ENCODE measurements around the gene PLAAT4.
"Not testable (repeated sequence)": the region's sequence is repeated elsewhere in the genome, so short reads cannot be mapped to it uniquely, and the experiment has no call there.

DNA sequence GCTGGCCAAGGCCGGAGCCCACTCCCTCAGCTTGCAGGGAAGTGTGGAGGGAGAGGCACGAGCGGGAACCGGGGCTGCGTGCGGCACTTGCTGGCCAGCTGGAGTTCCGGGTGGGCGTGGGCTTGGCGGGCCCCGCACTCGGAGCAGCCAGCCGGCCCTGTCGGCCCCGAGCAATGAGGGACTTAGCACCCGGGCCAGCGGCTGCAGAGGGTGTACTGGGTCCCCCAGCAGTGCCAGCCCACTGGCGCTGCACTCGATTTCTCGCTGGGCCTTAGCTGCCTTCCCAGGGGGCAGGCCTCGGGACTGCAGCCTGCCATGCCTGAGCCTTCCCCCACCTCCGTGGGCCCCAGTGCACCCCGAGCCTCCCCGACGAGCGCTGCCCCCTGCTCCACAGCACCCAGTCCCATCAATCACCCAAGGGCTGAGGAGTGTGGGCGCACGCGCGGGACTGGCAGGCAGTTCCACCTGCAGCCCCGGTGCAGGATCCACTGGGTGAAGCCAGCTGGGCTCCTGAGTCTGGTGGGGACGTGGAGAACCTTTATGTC lies 13.6 kb downstream of the PLAAT4 start:
- TF ChIP-seq, protein P1, sequence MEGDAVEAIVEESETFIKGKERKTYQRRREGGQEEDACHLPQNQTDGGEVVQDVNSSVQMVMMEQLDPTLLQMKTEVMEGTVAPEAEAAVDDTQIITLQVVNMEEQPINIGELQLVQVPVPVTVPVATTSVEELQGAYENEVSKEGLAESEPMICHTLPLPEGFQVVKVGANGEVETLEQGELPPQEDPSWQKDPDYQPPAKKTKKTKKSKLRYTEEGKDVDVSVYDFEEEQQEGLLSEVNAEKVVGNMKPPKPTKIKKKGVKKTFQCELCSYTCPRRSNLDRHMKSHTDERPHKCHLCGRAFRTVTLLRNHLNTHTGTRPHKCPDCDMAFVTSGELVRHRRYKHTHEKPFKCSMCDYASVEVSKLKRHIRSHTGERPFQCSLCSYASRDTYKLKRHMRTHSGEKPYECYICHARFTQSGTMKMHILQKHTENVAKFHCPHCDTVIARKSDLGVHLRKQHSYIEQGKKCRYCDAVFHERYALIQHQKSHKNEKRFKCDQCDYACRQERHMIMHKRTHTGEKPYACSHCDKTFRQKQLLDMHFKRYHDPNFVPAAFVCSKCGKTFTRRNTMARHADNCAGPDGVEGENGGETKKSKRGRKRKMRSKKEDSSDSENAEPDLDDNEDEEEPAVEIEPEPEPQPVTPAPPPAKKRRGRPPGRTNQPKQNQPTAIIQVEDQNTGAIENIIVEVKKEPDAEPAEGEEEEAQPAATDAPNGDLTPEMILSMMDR (IDR thresholded peaks at IDR 0.05 in 2 of 3, conservative IDR thresholded peaks at IDR 0.05 in 1 of 3; ENCODE audit: borderline replicate concordance in 1 of 3, insufficient read depth in 1 of 3, low read depth in 2 of 3, low read length in 2 of 3), result not testable (repeated sequence)
- TF ChIP-seq RAD21 (IDR thresholded peaks at IDR 0.05; ENCODE audit: low read depth); POLR2AphosphoS5 (IDR thresholded peaks at IDR 0.05; ENCODE audit: low read depth, low read length); POLR2A (IDR thresholded peaks at IDR 0.05; ENCODE audit: borderline replicate concordance, extremely low read depth, insufficient read depth, insufficient read length); EZH2 (IDR thresholded peaks at IDR 0.05); YY1 (IDR thresholded peaks at IDR 0.05; ENCODE audit: extremely low read depth, insufficient replicate concordance, low read depth, low read length); REST (IDR thresholded peaks at IDR 0.05; ENCODE audit: low read depth); SP1 (IDR thresholded peaks at IDR 0.05; ENCODE audit: low read depth); ZFX (IDR thresholded peaks at IDR 0.05); CEBPB (IDR thresholded peaks at IDR 0.05; ENCODE audit: low read depth); JUND (IDR thresholded peaks at IDR 0.05); EZH2phosphoT487 (IDR thresholded peaks at IDR 0.05; ENCODE audit: borderline replicate concordance); ATF3 (IDR thresholded peaks at IDR 0.05): not testable (repeated sequence)
